Right lobe of liver (tissue), 6 donors: ENCODE measurements around the gene LPAR3. TPM values are rescaled to one million over a fixed set of nuclear protein-coding genes. Genes with fewer than 3 reads are reported as not detected.
A peak's percentile ranks its signal among the peaks of the same experiment; 100 is the strongest.

Experiments
- ATAC-seq, 4 donors: fragments of 200-7000 bp; cut with Tn5 transposase; one replicate each; pipeline ENCODE4 v1.9.1; 2020; ENCODE audit warnings: mild to moderate bottlenecking in 4 of 4, moderate library complexity in 4 of 4
- DNase-seq, 3 donors: peaks; one replicate each; pipeline ENCODE4 v3.0.0-alpha.2; 2020
- H3K27ac ChIP-seq, 3 donors: fragments of 200-600 bp; one replicate each; pipeline ENCODE4 v1.8.0; 2022
- H3K27me3 ChIP-seq, 2 donors: fragments of 200-600 bp; one replicate each; pipeline ENCODE4 v1.8.0; 2022
- H3K36me3 ChIP-seq, 4 donors: fragments of 200-600 bp; sonication (generic) in 1 of 4; one replicate each; pipeline versions ENCODE4 v1.5.1 to v1.8.0; 2017 to 2022; ENCODE audit warnings: control low read depth in 1 of 4
- H3K4me1 ChIP-seq, 4 donors: fragments of 200-600 bp; sonication (generic) in 1 of 4; one replicate each; pipeline versions ENCODE4 v1.5.1 to v1.8.0; 2017 to 2022; ENCODE audit warnings: control low read depth in 1 of 4
- H3K4me3 ChIP-seq, 3 donors: fragments of 200-600 bp; one replicate each; pipeline ENCODE4 v1.8.0; 2022
- H3K9me3 ChIP-seq, 4 donors: fragments of 200-600 bp; sonication (generic) in 1 of 4; one replicate each; pipeline versions ENCODE4 v1.5.1 to v1.8.0; 2017 to 2022; ENCODE audit warnings: control low read depth in 1 of 4
- CTCF ChIP-seq, 4 donors: fragments of 200-600 bp in 3 of 4; fragments of 450-650 bp in 1 of 4; IDR thresholded peaks; one replicate each; pipeline versions ENCODE4 v1.5.1 to v1.8.0; 2016 to 2022; ENCODE audit warnings: antibody characterized with exemption in 4 of 4, mild to moderate bottlenecking in 2 of 4
- POLR2A ChIP-seq: fragments of 450-650 bp; IDR thresholded peaks from one replicate; pipeline ENCODE4 v1.6.1; 2017; ENCODE audit warnings: antibody characterized with exemption, mild to moderate bottlenecking
- WGBS: methylation state at CpG from one replicate; pipeline ENCODE4 v1.1.6; 2018; ENCODE audit warnings: low coverage, low lambda C conversion rate; ENCODE audit not compliant: insufficient coverage; ENCODE audit errors: missing lambda C conversion rate; 5-methylcytosine and 5-hydroxymethylcytosine counted together
- intact Hi-C, 2 donors: fragments of 100-400 bp; cut with DNase I; formaldehyde crosslinking; loops; one replicate each; pipeline versions ENCODE4 v1.11.2 to v1.14.1; 2022
- total RNA-seq, 6 experiments: library from RNA; depleted of rRNA in 2 of 6; stranded (reverse); fragments of >200 nt in 2 of 6; fragmentation: NEBNext Ultra II Directional in 3 of 6; extraction: Animal tissue kit (Norgen Biotek cat#: 25700) in 3 of 6; gene quantifications; one replicate each; pipeline versions ENCODE4 v1.1.0 to v1.2.4, GENCODE V29; 2016 to 2023
- donor health status: DM: no; HTN: yes; CAD: no.
- donor health status: DM: no; HTN: no; CAD: no.
- donor health status: DM: no; HTN: no; CAD: no.
- donor health status: DM: no; HTN: yes; CAD: no.
- donor health status: DM: no; HTN: yes; CAD: no.

Gene LPAR3
- total RNA-seq, 6 experiments from 2014 or later = 0.31 TPM; not detected in 5

DNA sequence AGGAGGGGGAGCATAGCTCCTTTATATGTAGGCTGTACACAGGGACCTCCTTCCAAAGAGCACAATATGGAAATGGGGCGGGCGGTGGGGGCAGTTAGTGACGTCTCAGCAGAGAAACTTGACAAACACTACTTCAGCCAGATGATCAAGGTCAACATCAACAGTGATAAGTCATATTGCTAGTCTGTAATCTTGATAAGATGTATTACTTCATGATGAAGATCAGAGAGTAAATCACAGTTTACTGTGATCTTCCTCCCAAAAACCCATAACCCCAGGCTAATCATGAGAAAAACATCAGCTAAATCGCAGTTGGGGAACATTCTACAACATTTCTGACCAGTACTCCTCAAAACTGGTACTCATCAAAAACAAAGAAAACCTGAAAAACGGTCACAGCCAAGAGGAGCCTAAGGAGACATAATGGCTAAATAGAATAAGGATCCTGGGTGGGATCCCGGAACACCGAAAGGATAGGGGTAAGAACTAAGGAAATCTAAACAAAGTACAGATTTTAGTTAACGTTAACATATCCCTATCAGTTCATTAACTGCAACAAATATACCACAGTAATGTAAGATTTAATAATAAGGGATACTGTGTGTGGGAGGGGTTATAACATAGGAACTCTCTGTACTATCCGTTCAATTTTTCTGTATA is 20.2 kb downstream of the LPAR3 start:
- ATAC-seq = no peak
- intact Hi-C loops = no loop called here

GRCh38 chr1:84871181-84871580 is 21.8 kb downstream of the LPAR3 start:
- H3K9me3 ChIP-seq = no peaks in the 10 kb centered on the region
- no peaks in the 10 kb centered on the region for H3K4me1 ChIP-seq
- no peaks in the 10 kb centered on the region for H3K36me3 ChIP-seq
- TF ChIP-seq POLR2A (no peak), CTCF (IDR thresholded peaks at IDR 0.05) (no peak)
- intact Hi-C loops = no loop called here
- no peak for ATAC-seq
- no peak for DNase-seq
- H3K27ac ChIP-seq = no peak overlapping the region
- no peak overlapping the region for H3K4me3 ChIP-seq
- peaks cover 0 to 5% of the 10 kb centered on the region in 2 donors for H3K27me3 ChIP-seq

More for the DNA sequence above, 20.2 kb downstream of the LPAR3 start:
- Histone ChIP-seq H3K27me3 (peaks cover 0 to 5% of the 10 kb centered on the region in 2 donors), H3K27ac (no peak overlapping the region), H3K9me3 (no peaks in the 10 kb centered on the region), H3K36me3 (no peaks in the 10 kb centered on the region), H3K4me3 (no peak overlapping the region), H3K4me1 (no peaks in the 10 kb centered on the region)
- DNase-seq = no peak
- TF ChIP-seq CTCF (IDR thresholded peaks at IDR 0.05) (no peak), POLR2A (no peak)
- WGBS = 69% methylated on average over 8 of the region's 9 CpGs

DNA sequence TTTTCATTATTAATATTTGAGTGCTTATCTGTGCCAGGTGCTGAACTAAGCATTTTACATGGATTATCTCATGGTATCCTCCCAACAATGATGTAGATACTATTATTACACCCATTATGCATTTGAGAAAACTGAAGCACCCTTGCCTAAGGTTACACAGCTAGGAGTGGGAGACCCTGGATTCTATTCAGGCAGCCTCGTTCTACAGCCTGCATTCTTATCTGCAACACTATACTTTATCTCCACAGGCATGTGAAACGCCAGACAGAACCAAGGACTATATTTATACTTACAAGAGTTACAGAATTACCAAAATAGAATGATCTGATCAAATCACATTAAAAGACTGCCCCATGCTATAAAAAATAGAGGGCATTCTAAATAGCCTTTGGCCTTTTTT is 22.4 kb downstream of the LPAR3 start:
- H3K36me3 ChIP-seq = no peaks in the 10 kb centered on the region
- no peak for TF ChIP-seq CTCF (IDR thresholded peaks at IDR 0.05)
- TF ChIP-seq POLR2A = no peak
- DNase-seq (no peak), ATAC-seq (no peak)
- no peaks in the 10 kb centered on the region for H3K4me1 ChIP-seq
- 54% methylated on average over 2 of the region's 2 CpGs for WGBS
- H3K27me3 ChIP-seq = peaks cover 0 to 5% of the 10 kb centered on the region in 2 donors
- no peak overlapping the region for H3K27ac ChIP-seq
- no peak overlapping the region for H3K4me3 ChIP-seq
- intact Hi-C loops = no loop called here
- no peaks in the 10 kb centered on the region for H3K9me3 ChIP-seq

GRCh38 chr1:84869720-84870119 is 23.3 kb downstream of the LPAR3 start:
- Histone ChIP-seq H3K36me3 (no peaks in the 10 kb centered on the region), H3K27ac (no peak overlapping the region), H3K4me3 (no peak overlapping the region), H3K4me1 (no peaks in the 10 kb centered on the region), H3K9me3 (no peaks in the 10 kb centered on the region), H3K27me3 (peaks cover 0 to 5% of the 10 kb centered on the region in 2 donors)
- TF ChIP-seq CTCF (IDR thresholded peaks at IDR 0.05) (no peak), POLR2A (no peak)
- ATAC-seq = no peak
- DNase-seq = no peak
- intact Hi-C loops = no loop called here
- WGBS = 70% methylated on average over 1 of the region's 1 CpG

GRCh38 chr1:84862810-84863251 is 30.2 kb downstream of the LPAR3 start:
- 66% methylated on average over 5 of the region's 5 CpGs for WGBS
- peak in 3 of 4 donors; percentile 33 to 48 (median 37) for ATAC-seq
- Histone ChIP-seq H3K27me3 (no peaks in the 10 kb centered on the region), H3K9me3 (no peaks in the 10 kb centered on the region), H3K4me3 (no peak overlapping the region), H3K27ac (no peak overlapping the region), H3K36me3 (no peaks in the 10 kb centered on the region), H3K4me1 (peaks cover 0 to 8% (median 3%) of the 10 kb centered on the region in 4 donors)
- intact Hi-C loops = no loop called here
- TF ChIP-seq POLR2A (no peak), CTCF (IDR thresholded peaks at IDR 0.05) (no peak)
- no peak for DNase-seq
